H1 (cell line): Measurements from ENCODE around the gene E2F1. TPM values are rescaled to one million over a fixed set of nuclear protein-coding genes. Genes with fewer than 3 reads are reported as not detected.

Experiments
- CTCF ChIA-PET: fragments of 300-600 bp; sonication (Branson Sonifier 250); formaldehyde crosslinking; loops from one replicate; lab custom pipeline; 2021; ENCODE audit not compliant: partially characterized antibody; lab: Charles Lee
- POLR2A ChIA-PET: fragments of 300-600 bp; sonication (Branson Sonifier 250); formaldehyde crosslinking; loops from one replicate; lab custom pipeline; 2021; ENCODE audit warnings: inconsistent platforms; ENCODE audit not compliant: partially characterized antibody; lab: Charles Lee
- DNase-seq, 2 experiments: peaks; one replicate each; pipeline versions ENCODE4 v3.0.0 to v3.0.0-alpha.2; 2010 to 2022; ENCODE audit warnings: low spot score in 2 of 2, low read depth in 1 of 2, mixed read lengths in 1 of 2
- FAIRE-seq: peaks from 2 replicates; lab custom pipeline; 2011; peaks lifted over from hg19 to GRCh38; lab: Jason Lieb, UNC
- H2AFZ ChIP-seq: 2 replicates; pipeline ENCODE4 v1.8.1; 2012; ENCODE audit warnings: low read length, inconsistent platforms
- H2AK5ac ChIP-seq: 2 replicates; pipeline ENCODE4 v1.6.1; 2013; ENCODE audit warnings: low read depth, low read length
- H2BK120ac ChIP-seq: replicated peaks from 2 replicates; pipeline ENCODE3; 2013; ENCODE audit warnings: low read depth, low read length, inconsistent platforms
- H2BK12ac ChIP-seq: 2 replicates; pipeline ENCODE4 v1.6.1; 2013; ENCODE audit warnings: low read depth, low read length
- H2BK15ac ChIP-seq: 2 replicates; pipeline ENCODE4 v1.6.1; 2013; ENCODE audit warnings: low read length
- H2BK20ac ChIP-seq: 2 replicates; pipeline ENCODE4 v1.6.1; 2013; ENCODE audit warnings: low read length
- H2BK5ac ChIP-seq: 2 replicates; pipeline ENCODE4 v1.6.1; 2013; ENCODE audit warnings: low read depth, low read length
- H3K14ac ChIP-seq: 2 replicates; pipeline ENCODE4 v1.6.1; 2013; ENCODE audit warnings: inconsistent platforms; ENCODE audit not compliant: insufficient read length
- H3K18ac ChIP-seq: 2 replicates; pipeline ENCODE4 v1.6.1; 2013; ENCODE audit warnings: low read length; ENCODE audit errors: extremely low read depth
- H3K23ac ChIP-seq: 2 replicates; pipeline ENCODE4 v1.6.1; 2013; ENCODE audit warnings: inconsistent platforms; ENCODE audit not compliant: insufficient read length
- H3K23me2 ChIP-seq: 2 replicates; pipeline ENCODE4 v1.6.1; 2013; ENCODE audit warnings: low read depth, low read length
- H3K27ac ChIP-seq: 2 replicates; pipeline ENCODE4 v1.6.1; 2011; ENCODE audit warnings: low read depth, low read length, inconsistent platforms
- H3K27me3 ChIP-seq, 4 experiments: replicated peaks in 1 of 4; 1 replicate in 1 of 4; 2 replicates in 3 of 4; pipeline versions ENCODE4 v1.6.1 to v1.8.1; 2011 to 2013; ENCODE audit warnings: low read length in 3 of 4, mild to moderate bottlenecking in 3 of 4, inconsistent platforms in 2 of 4, mixed read lengths in 2 of 4, moderate library complexity in 1 of 4; ENCODE audit not compliant: control insufficient read depth in 3 of 4, insufficient read depth in 3 of 4; ENCODE audit errors: extremely low read depth in 1 of 4
- H3K36me3 ChIP-seq, 4 experiments: 2 replicates each; pipeline versions ENCODE4 v1.6.1 to v1.8.1; 2011 to 2013; ENCODE audit warnings: mild to moderate bottlenecking in 4 of 4, low read length in 3 of 4, moderate library complexity in 2 of 4, control low read depth in 1 of 4, inconsistent platforms in 1 of 4; ENCODE audit not compliant: insufficient read depth in 4 of 4, control insufficient read depth in 2 of 4
- H3K4ac ChIP-seq: replicated peaks from 2 replicates; pipeline ENCODE3; 2013; ENCODE audit warnings: low read length, low read depth, mixed read lengths, inconsistent platforms; ENCODE audit not compliant: insufficient read length
- H3K4me1 ChIP-seq, 4 experiments: replicated peaks in 1 of 4; 1 replicate in 1 of 4; 2 replicates in 3 of 4; pipeline versions ENCODE4 v1.6.1 to v1.8.1; 2011 to 2013; ENCODE audit warnings: low read length in 3 of 4, inconsistent platforms in 2 of 4, mixed read lengths in 1 of 4; ENCODE audit not compliant: insufficient read depth in 4 of 4, control insufficient read depth in 3 of 4
- H3K4me2 ChIP-seq, 2 experiments: 2 replicates each; pipeline versions ENCODE4 v1.6.1 to v1.8.1; 2011 to 2013; ENCODE audit warnings: low read depth in 2 of 2, low read length in 2 of 2, control low read depth in 1 of 2, inconsistent platforms in 1 of 2, mild to moderate bottlenecking in 1 of 2; ENCODE audit not compliant: insufficient read depth in 1 of 2
- H3K4me3 ChIP-seq, 4 experiments: fragments of 200-600, 300-600 bp in 1 of 4; sonication (generic), shearing (Covaris generic), sonication (Bioruptor Twin) in 1 of 4; 2 replicates each; pipeline versions ENCODE4 v1.5.1 to v1.8.1; 2011 to 2016; ENCODE audit warnings: low read length in 4 of 4, low read depth in 3 of 4, control low read depth in 2 of 4, inconsistent platforms in 2 of 4, mild to moderate bottlenecking in 2 of 4, mixed read lengths in 1 of 4, moderate library complexity in 1 of 4; ENCODE audit not compliant: insufficient read depth in 2 of 4; ENCODE audit errors: extremely low read depth in 1 of 4
- H3K56ac ChIP-seq: replicated peaks from 2 replicates; pipeline ENCODE3; 2013; ENCODE audit warnings: low read depth, mild to moderate bottlenecking, mixed read lengths, low read length, inconsistent platforms; ENCODE audit not compliant: insufficient read length
- H3K79me1 ChIP-seq: 2 replicates; pipeline ENCODE4 v1.6.1; 2013; ENCODE audit warnings: low read depth, low read length, control low read depth
- H3K79me2 ChIP-seq, 2 experiments: 2 replicates each; pipeline versions ENCODE4 v1.6.1 to v1.8.1; 2012 to 2013; ENCODE audit warnings: low read length in 2 of 2, mild to moderate bottlenecking in 2 of 2, inconsistent platforms in 1 of 2; ENCODE audit not compliant: insufficient read depth in 2 of 2, control insufficient read depth in 1 of 2
- H3K9ac ChIP-seq, 4 experiments: replicated peaks in 1 of 4; 1 replicate in 1 of 4; 2 replicates in 3 of 4; pipeline versions ENCODE4 v1.6.1 to v1.8.1; 2011 to 2013; ENCODE audit warnings: low read depth in 3 of 4, low read length in 3 of 4, control low read depth in 2 of 4, mild to moderate bottlenecking in 2 of 4, moderate library complexity in 2 of 4, inconsistent platforms in 1 of 4; ENCODE audit errors: extremely low read depth in 1 of 4
- H3K9me3 ChIP-seq, 2 experiments: 2 replicates each; pipeline versions ENCODE4 v1.6.1 to v1.8.1; 2012 to 2013; ENCODE audit warnings: mild to moderate bottlenecking in 2 of 2, moderate library complexity in 2 of 2, control low read depth in 1 of 2, inconsistent platforms in 1 of 2, low read depth in 1 of 2, low read length in 1 of 2, mixed read lengths in 1 of 2; ENCODE audit not compliant: insufficient read depth in 2 of 2
- H4K20me1 ChIP-seq, 2 experiments: replicated peaks in 1 of 2; 2 replicates each; pipeline versions ENCODE3 to v1.8.1; 2011 to 2013; ENCODE audit warnings: inconsistent platforms in 2 of 2, low read length in 2 of 2, mild to moderate bottlenecking in 1 of 2; ENCODE audit not compliant: insufficient read depth in 2 of 2, control insufficient read depth in 1 of 2
- H4K5ac ChIP-seq: 2 replicates; pipeline ENCODE4 v1.6.1; 2013; ENCODE audit warnings: low read length, low read depth, mixed read lengths, inconsistent platforms; ENCODE audit not compliant: insufficient read length
- H4K8ac ChIP-seq: 2 replicates; pipeline ENCODE4 v1.8.0; 2013; ENCODE audit warnings: mild to moderate bottlenecking, moderate library complexity, low read length, inconsistent platforms; ENCODE audit not compliant: insufficient read depth; ENCODE audit errors: extremely low read depth
- H4K91ac ChIP-seq: replicated peaks from 2 replicates; pipeline ENCODE3; 2013; ENCODE audit warnings: low read length, mixed read lengths, inconsistent platforms; ENCODE audit not compliant: insufficient read length
- CBX8 ChIP-seq: fragments of 300-800, 300-1000 bp; sonication (generic); IDR thresholded peaks from 2 replicates; pipeline ENCODE4 v1.7.1; 2016; ENCODE audit warnings: low read depth, low read length, borderline replicate concordance
- MAFK ChIP-seq: IDR thresholded peaks from 2 replicates; pipeline ENCODE4 v1.6.1; 2012; ENCODE audit warnings: low read depth, mild to moderate bottlenecking, improper control_type of control experiment, low read length
- SP2 ChIP-seq: IDR thresholded peaks from 2 replicates; pipeline ENCODE4 v1.6.1; 2012; ENCODE audit warnings: mild to moderate bottlenecking, low read length, inconsistent platforms
- WGBS, 2 experiments: shearing (Covaris generic) in 1 of 2; methylation state at CpG; one replicate each; pipeline versions ENCODE4 v1.1.6 to v1.1.7; 2013 to 2015; ENCODE audit warnings: low lambda C conversion rate in 2 of 2, mixed read lengths in 2 of 2, inconsistent platforms in 1 of 2, low coverage in 1 of 2, missing lambda C conversion rate in 1 of 2; ENCODE audit not compliant: insufficient replicate concordance in 2 of 2, insufficient coverage in 1 of 2, insufficient read length in 1 of 2; ENCODE audit errors: extremely low coverage in 1 of 2, missing lambda C conversion rate in 1 of 2; 5-methylcytosine and 5-hydroxymethylcytosine counted together
- polyA plus RNA-seq, 7 experiments: library from polyadenylated mRNA; depleted of rRNA in 3 of 7; stranded (reverse) in 5 of 7; unstranded in 2 of 7; fragments of >200 nt in 5 of 7; fragments of 200-250 nt in 2 of 7; gene quantifications; 1 replicate in 5 of 7; 2 replicates in 1 of 7; 4 replicates in 1 of 7; pipeline versions ENCODE4 v1.2.1 to v1.2.3, GENCODE V29; 2011 to 2013; ENCODE audit warnings: missing spikeins in 2 of 7, mixed read lengths in 2 of 7
- total RNA-seq: library from RNA; stranded (reverse); fragmentation: NEBNext Ultra II Directional; extraction: Animal tissue kit (Norgen Biotek cat#: 25700); gene quantifications from 2 replicates; pipeline ENCODE4 v1.2.1, GENCODE V29; 2021

The E2F1 gene
- total and polyA plus RNA-seq, 2 of the 8 experiments (the other 6 are each of a cell fraction or from before 2014, with no cell fraction given) = 33.4 to 35.8 TPM

- no peak overlapping the region for H2AK5ac ChIP-seq
- FAIRE-seq (no peak), DNase-seq (no peak)
- H4K91ac ChIP-seq = no peak overlapping the region
- H3K9ac ChIP-seq = no peak overlapping the region
- no peaks in the 10 kb centered on the region for H3K27me3 ChIP-seq
- no peak overlapping the region for H3K4me2 ChIP-seq
- H2BK120ac ChIP-seq = no peak overlapping the region
- H3K79me1 ChIP-seq = no peaks in the 10 kb centered on the region
- no peak overlapping the region for H3K56ac ChIP-seq
- no peaks in the 10 kb centered on the region for H3K9me3 ChIP-seq
- no peak overlapping the region for H3K14ac ChIP-seq
- H3K27ac ChIP-seq = no peak overlapping the region
- no peak overlapping the region for H2AFZ ChIP-seq
- no peak overlapping the region for H2BK12ac ChIP-seq
- H3K4ac ChIP-seq = no peak overlapping the region
- ChIA-PET CTCF (interaction anchor here (0.6 to 1.8 kb wide), 6 partner anchors 17 to 191 kb away, joined by 3 to 6 read pairs (median 4); no protein-coding TSS in a partner anchor), POLR2A (interaction anchor here (0.6 to 1.6 kb wide), 4 partner anchors 11 to 189 kb away, joined by 3 to 6 read pairs (median 3); no protein-coding TSS in a partner anchor)
- no peaks in the 10 kb centered on the region for H3K79me2 ChIP-seq
- H3K18ac ChIP-seq = no peak overlapping the region
- no peak overlapping the region for H2BK5ac ChIP-seq
- H3K23ac ChIP-seq = no peak overlapping the region
- 90% methylated on average over 11 of the region's 11 CpGs; no CpG with 5 or more reads in 1 of the 2 experiments for WGBS, 2 experiments
- H4K5ac ChIP-seq = no peak overlapping the region
- peaks cover 0 to 11% (median 0%) of the 10 kb centered on the region in 4 experiments; a peak in 2 of 8 replicates for H3K36me3 ChIP-seq
- H3K4me3 ChIP-seq = no peak overlapping the region
- no peaks in the 10 kb centered on the region; a peak in 1 of 7 replicates for H3K4me1 ChIP-seq
- peaks cover 0 to 4% of the 10 kb centered on the region in 2 experiments for H4K20me1 ChIP-seq
- no peak overlapping the region for H2BK15ac ChIP-seq
- no peak overlapping the region for H4K8ac ChIP-seq
- H3K23me2 ChIP-seq = no peaks in the 10 kb centered on the region
- no peak overlapping the region for H2BK20ac ChIP-seq
- no peak for TF ChIP-seq CBX8
- no peak for TF ChIP-seq MAFK
- TF ChIP-seq SP2 = no peak
These were observed 38.4 kb downstream of the E2F1 start for GRCh38 chr20:33647603-33648395.
